HG03521 (cell line): ENCODE data around the gene MCC.
"Not testable (repeated sequence)": the region's sequence is repeated elsewhere in the genome, so short reads cannot be mapped to it uniquely, and the experiment has no call there.

Experiments used
- ATAC-seq: cut with Tn5 transposase; IDR thresholded peaks from one replicate; pipeline ENCODE4 v1.9.1; 2021; ENCODE audit warnings: mild to moderate bottlenecking, moderate library complexity; ENCODE audit not compliant: unreplicated experiment

Gene MCC

DNA sequence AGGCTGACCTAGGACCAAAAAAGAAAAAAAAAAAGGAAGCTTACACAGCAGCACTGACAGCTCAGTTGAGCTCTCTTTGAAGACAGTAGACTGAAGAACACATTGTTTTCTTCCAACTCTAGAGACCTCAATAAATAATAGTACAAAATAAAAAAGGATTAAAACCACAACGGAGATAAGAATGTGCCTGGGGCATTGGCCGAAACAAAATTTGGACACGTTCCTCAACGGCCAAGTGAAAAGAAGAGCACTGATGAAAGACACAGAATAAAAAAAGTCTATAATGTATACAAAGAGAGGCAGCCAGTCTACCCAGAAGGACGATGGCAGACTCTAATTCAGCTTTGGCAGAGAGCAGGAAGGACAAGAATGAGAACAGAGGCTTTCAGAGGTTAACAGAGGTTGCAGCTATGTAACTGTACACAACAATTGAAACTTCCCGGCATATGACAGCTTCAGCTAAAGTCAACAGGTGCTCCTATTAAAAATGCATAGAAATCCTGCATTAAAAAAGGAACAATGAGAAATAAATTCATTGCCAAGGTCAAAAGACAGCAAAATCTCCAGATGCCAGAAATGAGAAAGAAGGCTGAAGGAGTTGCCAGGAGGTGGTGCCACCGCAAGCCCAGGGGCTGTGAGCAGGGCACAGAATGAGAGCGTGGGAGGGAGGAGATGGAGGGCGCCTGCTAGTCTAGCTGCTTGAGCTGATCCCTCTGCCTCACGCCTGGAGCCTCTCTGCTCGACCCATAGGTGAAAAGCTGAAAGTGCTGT lies 397.7 kb downstream of the MCC start:
- ATAC-seq: no peak

- ATAC-seq: no peak
Measured at GRCh38 chr5:113089653-113090335, 398.5 kb downstream of the MCC start.

DNA sequence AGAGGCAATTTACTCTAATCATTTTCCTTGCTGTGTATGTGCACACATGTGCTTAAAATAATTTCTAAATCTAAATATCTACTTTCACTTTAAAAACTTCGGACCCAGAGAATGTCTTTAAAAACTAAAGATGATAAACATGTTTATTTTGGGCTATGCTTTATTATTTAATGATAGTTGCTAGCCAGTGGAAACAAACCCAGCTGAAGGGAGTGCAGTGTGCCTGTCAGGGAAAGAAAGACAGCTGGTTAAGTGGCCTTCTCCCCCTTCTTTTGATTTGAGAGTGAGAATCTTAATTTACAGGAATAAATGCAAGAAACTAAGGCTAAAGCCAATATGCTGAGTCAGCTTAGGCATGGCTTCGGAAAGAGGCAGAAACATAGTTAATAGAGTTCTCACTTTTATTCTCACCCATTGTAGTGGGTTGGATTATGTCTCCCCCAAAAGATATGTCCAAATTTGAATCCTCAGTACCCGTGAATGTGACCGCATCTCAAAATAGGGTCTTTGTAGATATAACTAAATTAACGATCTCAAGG lies 400.2 kb downstream of the MCC start:
- ATAC-seq: no peak

- no peak for ATAC-seq
Measured at GRCh38 chr5:113085880-113086409, 402.3 kb downstream of the MCC start.

- no peak for ATAC-seq
Measured at GRCh38 chr5:113085084-113085414, 403.2 kb downstream of the MCC start.

- no peak for ATAC-seq
Measured at GRCh38 chr5:113084402-113085083, 403.7 kb downstream of the MCC start.

DNA sequence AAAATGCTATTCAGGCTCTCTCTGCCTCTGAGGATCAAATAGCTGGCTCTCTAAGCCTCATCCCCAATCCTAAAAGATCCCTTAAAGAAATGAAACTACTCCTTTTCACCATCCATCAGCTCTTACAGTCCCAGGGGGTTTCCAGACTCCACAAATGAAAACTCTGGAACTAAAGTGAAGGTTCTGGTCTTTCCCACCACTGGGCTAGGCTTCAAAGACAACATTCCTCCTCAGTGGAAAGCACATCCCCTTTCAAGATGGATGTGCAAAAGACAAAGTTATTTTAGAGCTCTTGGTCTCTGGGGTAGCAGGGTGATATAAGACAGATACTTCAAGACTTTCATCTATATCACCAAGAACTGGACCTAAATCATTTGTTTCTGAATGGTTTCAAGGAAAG lies 404.8 kb downstream of the MCC start:
- ATAC-seq: no peak

DNA sequence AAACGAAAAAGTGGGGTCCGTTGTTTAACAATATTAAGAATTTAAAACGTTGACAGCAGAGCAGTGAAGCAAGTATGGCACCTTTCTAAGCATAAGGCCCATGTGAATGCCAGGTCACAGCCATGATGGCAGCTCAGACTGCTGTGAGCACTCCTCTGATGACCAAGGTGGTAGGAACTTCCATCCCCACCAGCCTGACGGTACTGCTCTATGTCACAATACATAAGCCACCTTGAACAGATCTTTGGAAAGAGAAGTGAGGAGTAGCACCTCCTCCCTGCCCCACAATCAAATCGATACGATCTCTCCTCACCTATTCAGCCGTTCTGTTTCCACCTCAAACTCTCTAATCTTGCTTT lies 405.7 kb downstream of the MCC start:
- ATAC-seq: no peak

- ATAC-seq: no peak
Measured at GRCh38 chr5:113081881-113082546, 406.2 kb downstream of the MCC start.

- ATAC-seq: no peak
Measured at GRCh38 chr5:113081091-113081839, 407.0 kb downstream of the MCC start.

GRCh38 chr5:113076649-113077048 lies 411.6 kb downstream of the MCC start:
- ATAC-seq: not testable (repeated sequence)

DNA sequence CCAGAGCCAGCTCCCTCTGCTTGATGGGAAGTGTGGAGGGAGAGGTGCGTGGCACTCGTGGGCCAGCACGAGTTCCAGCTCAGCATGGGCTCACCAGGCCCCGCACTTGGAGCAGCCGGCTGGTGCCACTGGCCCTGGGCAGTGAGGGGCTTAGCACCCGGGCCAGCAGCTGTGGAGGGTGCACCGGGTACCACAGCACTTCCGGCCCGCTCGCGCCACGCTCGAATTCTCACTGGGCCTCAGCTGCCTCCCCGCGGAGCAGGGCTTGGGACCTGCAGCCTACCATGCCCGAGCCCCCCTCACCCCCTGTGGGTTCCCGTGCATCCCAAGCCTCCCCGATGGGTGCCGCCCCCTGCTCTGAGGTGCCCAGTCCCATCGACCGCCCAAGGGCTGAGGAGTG lies 413.2 kb downstream of the MCC start:
- ATAC-seq: no peak

DNA sequence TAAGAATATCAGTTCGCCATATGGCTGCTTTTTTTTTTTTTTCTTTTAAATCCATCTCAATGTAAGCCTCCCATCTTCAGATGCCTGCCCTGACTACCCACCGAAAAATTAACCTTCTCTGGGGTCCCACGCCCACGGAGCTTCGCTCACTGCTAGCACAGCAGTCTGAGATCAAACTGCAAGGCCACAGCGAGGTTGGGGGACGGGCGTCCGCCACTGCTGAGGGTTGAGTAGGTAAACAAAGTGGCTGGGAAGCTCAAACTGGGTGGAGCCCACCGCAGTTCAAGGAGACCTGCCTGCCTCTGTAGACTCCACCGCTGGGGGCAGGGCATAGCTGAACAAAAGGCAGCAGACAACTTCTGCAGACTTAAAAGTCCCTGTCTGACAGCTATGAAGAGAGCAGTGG lies 414.6 kb downstream of the MCC start:
- ATAC-seq: not testable (repeated sequence)

GRCh38 chr5:113071401-113071800 lies 416.9 kb downstream of the MCC start:
- no peak for ATAC-seq

DNA sequence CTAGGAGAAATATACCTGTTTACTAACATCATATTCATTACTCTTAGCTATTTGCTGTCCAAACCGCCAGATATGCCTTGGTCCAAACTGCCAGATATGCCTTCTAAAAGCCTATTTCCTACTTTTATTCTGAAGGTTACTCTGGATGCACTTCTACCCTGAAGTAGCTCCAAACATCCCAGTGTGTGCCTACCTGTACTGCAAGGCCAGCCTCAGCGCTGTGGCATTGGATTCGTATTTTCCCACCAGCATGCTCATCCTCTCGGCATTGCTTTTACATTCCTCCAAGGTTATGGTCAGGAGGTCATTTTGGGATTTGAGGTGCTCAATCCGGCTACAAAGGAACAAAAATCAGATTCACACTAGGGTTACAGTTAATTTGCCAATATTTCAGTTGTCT lies 417.4 kb downstream of the MCC start:
- ATAC-seq: no peak

- ATAC-seq: no peak
Measured at GRCh38 chr5:113068559-113068958, 419.7 kb downstream of the MCC start.

DNA sequence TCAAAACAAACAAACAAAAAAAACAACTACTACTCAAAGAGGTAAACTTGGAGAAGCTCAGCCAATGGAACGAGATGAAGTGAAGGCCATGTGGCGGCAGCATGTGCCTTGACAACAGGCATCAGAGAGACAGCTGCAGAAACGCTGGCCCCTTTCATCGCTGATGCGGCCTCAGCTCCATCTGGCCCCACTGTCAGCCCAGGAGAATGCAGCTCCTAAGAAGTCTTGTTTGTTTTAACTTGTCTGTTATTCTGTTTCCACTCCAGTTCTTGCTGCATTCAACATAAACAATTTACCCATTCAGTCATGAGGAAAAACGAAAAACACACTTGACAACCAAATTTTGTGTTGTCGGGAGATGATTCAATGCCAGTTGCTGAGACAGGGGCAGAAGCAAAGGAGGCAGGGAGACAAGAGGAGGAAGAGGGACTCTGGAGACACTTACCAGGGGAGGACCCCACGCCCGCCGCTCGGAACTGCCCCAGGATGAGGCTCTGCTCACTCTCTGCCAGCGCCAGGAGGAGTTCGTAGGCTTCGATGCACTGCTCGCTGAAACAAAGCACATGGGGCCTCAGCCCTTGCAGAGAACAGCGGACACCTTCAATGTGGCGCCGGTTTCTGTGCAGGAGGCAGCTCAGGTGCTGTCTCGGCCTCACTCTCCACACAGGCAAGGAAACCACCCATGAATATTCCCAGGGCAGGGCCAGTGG lies 420.5 kb downstream of the MCC start:
- no peak for ATAC-seq

DNA sequence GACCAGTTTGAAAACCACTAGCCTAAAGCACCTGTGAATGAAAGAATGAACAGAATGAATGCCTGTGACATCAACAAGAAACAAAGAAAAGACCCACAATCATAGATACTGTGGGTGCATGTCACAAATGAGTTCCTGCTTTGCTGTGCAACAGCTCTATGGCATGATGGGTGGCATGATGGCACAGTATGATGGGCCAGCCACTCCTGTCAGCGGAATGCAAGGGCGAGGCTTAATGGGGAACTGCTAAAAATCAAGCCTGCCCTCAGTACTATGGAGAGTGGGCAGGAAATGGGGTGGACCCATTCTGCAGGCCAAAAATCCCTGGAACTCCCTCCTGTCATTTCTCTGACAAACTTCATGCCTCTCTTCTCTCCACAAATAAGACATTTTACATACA lies 422.6 kb downstream of the MCC start:
- no peak for ATAC-seq

DNA sequence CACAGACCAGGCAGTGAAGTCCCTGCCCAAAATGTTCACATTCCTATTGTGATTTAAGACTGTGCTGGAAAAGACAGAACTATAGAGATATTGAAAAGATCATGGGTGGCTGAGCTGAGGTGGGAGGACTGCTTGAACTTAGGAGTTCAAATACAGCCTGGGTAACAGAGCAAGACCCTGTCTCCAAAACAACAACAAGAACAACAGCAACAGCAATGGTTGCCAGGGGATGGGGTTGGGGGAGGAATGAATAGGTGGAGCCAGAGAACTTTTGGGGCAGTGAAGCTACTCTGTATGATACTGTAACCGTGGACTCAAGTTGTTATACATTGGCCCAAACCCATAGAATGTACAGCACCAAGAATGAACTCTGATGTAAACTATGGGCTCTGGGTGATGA lies 423.4 kb downstream of the MCC start:
- ATAC-seq: no peak

DNA sequence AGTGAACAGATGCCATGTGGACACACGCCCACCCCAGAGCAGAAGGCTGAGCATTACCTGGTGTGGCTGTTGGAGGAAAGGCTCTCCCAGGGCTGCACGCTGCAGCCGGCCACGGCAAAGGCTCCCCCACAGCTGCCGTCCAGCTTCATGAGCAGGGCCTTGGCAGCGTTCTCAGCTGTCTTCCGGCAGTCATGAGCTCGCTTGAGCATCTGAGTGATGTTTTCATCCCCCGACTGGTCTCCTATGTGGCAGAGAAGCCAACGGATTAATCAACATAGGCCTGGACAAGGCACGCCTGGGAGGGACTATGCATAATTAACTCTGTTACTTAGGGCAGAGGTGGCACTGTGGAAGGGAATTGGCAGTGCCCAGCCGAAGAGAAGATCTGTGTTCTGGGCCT lies 424.3 kb downstream of the MCC start:
- no peak for ATAC-seq
